ENCODE results near the gene NAPB.

GRCh38 chr20:23337312-23337711 is 84.0 kb downstream of the NAPB start:
- TF ChIP-seq REST (IDR thresholded peaks at IDR 0.05; ENCODE audit: insufficient read depth in 1 of 2, low read depth in 2 of 2, low read length in 2 of 2) (no peak), TAF1 (IDR thresholded peaks at IDR 0.05; ENCODE audit: borderline replicate concordance, insufficient read depth, low read length) (no peak), SIN3A (IDR thresholded peaks at IDR 0.05; ENCODE audit: borderline replicate concordance, insufficient read depth, low read length) (no peak), POLR2AphosphoS5 (IDR thresholded peaks at IDR 0.05; ENCODE audit: low read depth, low read length) (no peak)
